H1 (cell line): ENCODE results near the gene ZNF320. TPM values are rescaled to one million over a fixed set of nuclear protein-coding genes. Genes with fewer than 3 reads are reported as not detected.

Source experiments
- CTCF ChIA-PET: fragments of 300-600 bp; sonication (Branson Sonifier 250); formaldehyde crosslinking; loops from one replicate; lab custom pipeline; 2021; ENCODE audit not compliant: partially characterized antibody; lab: Charles Lee
- POLR2A ChIA-PET: fragments of 300-600 bp; sonication (Branson Sonifier 250); formaldehyde crosslinking; loops from one replicate; lab custom pipeline; 2021; ENCODE audit warnings: inconsistent platforms; ENCODE audit not compliant: partially characterized antibody; lab: Charles Lee
- DNase-seq, 2 experiments: peaks; one replicate each; pipeline versions ENCODE4 v3.0.0 to v3.0.0-alpha.2; 2010 to 2022; ENCODE audit warnings: low spot score in 2 of 2, low read depth in 1 of 2, mixed read lengths in 1 of 2
- FAIRE-seq: peaks from 2 replicates; lab custom pipeline; 2011; peaks lifted over from hg19 to GRCh38; lab: Jason Lieb, UNC
- H2AFZ ChIP-seq: 2 replicates; pipeline ENCODE4 v1.8.1; 2012; ENCODE audit warnings: low read length, inconsistent platforms
- H2AK5ac ChIP-seq: 2 replicates; pipeline ENCODE4 v1.6.1; 2013; ENCODE audit warnings: low read depth, low read length
- H2BK120ac ChIP-seq: replicated peaks from 2 replicates; pipeline ENCODE3; 2013; ENCODE audit warnings: low read depth, low read length, inconsistent platforms
- H2BK12ac ChIP-seq: 2 replicates; pipeline ENCODE4 v1.6.1; 2013; ENCODE audit warnings: low read depth, low read length
- H2BK15ac ChIP-seq: 2 replicates; pipeline ENCODE4 v1.6.1; 2013; ENCODE audit warnings: low read length
- H2BK20ac ChIP-seq: 2 replicates; pipeline ENCODE4 v1.6.1; 2013; ENCODE audit warnings: low read length
- H2BK5ac ChIP-seq: 2 replicates; pipeline ENCODE4 v1.6.1; 2013; ENCODE audit warnings: low read depth, low read length
- H3K14ac ChIP-seq: 2 replicates; pipeline ENCODE4 v1.6.1; 2013; ENCODE audit warnings: inconsistent platforms; ENCODE audit not compliant: insufficient read length
- H3K18ac ChIP-seq: 2 replicates; pipeline ENCODE4 v1.6.1; 2013; ENCODE audit warnings: low read length; ENCODE audit errors: extremely low read depth
- H3K23ac ChIP-seq: 2 replicates; pipeline ENCODE4 v1.6.1; 2013; ENCODE audit warnings: inconsistent platforms; ENCODE audit not compliant: insufficient read length
- H3K23me2 ChIP-seq: 2 replicates; pipeline ENCODE4 v1.6.1; 2013; ENCODE audit warnings: low read depth, low read length
- H3K27ac ChIP-seq: 2 replicates; pipeline ENCODE4 v1.6.1; 2011; ENCODE audit warnings: low read depth, low read length, inconsistent platforms
- H3K27me3 ChIP-seq, 4 experiments: replicated peaks in 1 of 4; 1 replicate in 1 of 4; 2 replicates in 3 of 4; pipeline versions ENCODE4 v1.6.1 to v1.8.1; 2011 to 2013; ENCODE audit warnings: low read length in 3 of 4, mild to moderate bottlenecking in 3 of 4, inconsistent platforms in 2 of 4, mixed read lengths in 2 of 4, moderate library complexity in 1 of 4; ENCODE audit not compliant: control insufficient read depth in 3 of 4, insufficient read depth in 3 of 4; ENCODE audit errors: extremely low read depth in 1 of 4
- H3K36me3 ChIP-seq, 4 experiments: 2 replicates each; pipeline versions ENCODE4 v1.6.1 to v1.8.1; 2011 to 2013; ENCODE audit warnings: mild to moderate bottlenecking in 4 of 4, low read length in 3 of 4, moderate library complexity in 2 of 4, control low read depth in 1 of 4, inconsistent platforms in 1 of 4; ENCODE audit not compliant: insufficient read depth in 4 of 4, control insufficient read depth in 2 of 4
- H3K4ac ChIP-seq: replicated peaks from 2 replicates; pipeline ENCODE3; 2013; ENCODE audit warnings: low read length, low read depth, mixed read lengths, inconsistent platforms; ENCODE audit not compliant: insufficient read length
- H3K4me1 ChIP-seq, 4 experiments: replicated peaks in 1 of 4; 1 replicate in 1 of 4; 2 replicates in 3 of 4; pipeline versions ENCODE4 v1.6.1 to v1.8.1; 2011 to 2013; ENCODE audit warnings: low read length in 3 of 4, inconsistent platforms in 2 of 4, mixed read lengths in 1 of 4; ENCODE audit not compliant: insufficient read depth in 4 of 4, control insufficient read depth in 3 of 4
- H3K4me2 ChIP-seq, 2 experiments: 2 replicates each; pipeline versions ENCODE4 v1.6.1 to v1.8.1; 2011 to 2013; ENCODE audit warnings: low read depth in 2 of 2, low read length in 2 of 2, control low read depth in 1 of 2, inconsistent platforms in 1 of 2, mild to moderate bottlenecking in 1 of 2; ENCODE audit not compliant: insufficient read depth in 1 of 2
- H3K4me3 ChIP-seq, 4 experiments: fragments of 200-600, 300-600 bp in 1 of 4; sonication (generic), shearing (Covaris generic), sonication (Bioruptor Twin) in 1 of 4; 2 replicates each; pipeline versions ENCODE4 v1.5.1 to v1.8.1; 2011 to 2016; ENCODE audit warnings: low read length in 4 of 4, low read depth in 3 of 4, control low read depth in 2 of 4, inconsistent platforms in 2 of 4, mild to moderate bottlenecking in 2 of 4, mixed read lengths in 1 of 4, moderate library complexity in 1 of 4; ENCODE audit not compliant: insufficient read depth in 2 of 4; ENCODE audit errors: extremely low read depth in 1 of 4
- H3K56ac ChIP-seq: replicated peaks from 2 replicates; pipeline ENCODE3; 2013; ENCODE audit warnings: low read depth, mild to moderate bottlenecking, mixed read lengths, low read length, inconsistent platforms; ENCODE audit not compliant: insufficient read length
- H3K79me1 ChIP-seq: 2 replicates; pipeline ENCODE4 v1.6.1; 2013; ENCODE audit warnings: low read depth, low read length, control low read depth
- H3K79me2 ChIP-seq, 2 experiments: 2 replicates each; pipeline versions ENCODE4 v1.6.1 to v1.8.1; 2012 to 2013; ENCODE audit warnings: low read length in 2 of 2, mild to moderate bottlenecking in 2 of 2, inconsistent platforms in 1 of 2; ENCODE audit not compliant: insufficient read depth in 2 of 2, control insufficient read depth in 1 of 2
- H3K9ac ChIP-seq, 4 experiments: replicated peaks in 1 of 4; 1 replicate in 1 of 4; 2 replicates in 3 of 4; pipeline versions ENCODE4 v1.6.1 to v1.8.1; 2011 to 2013; ENCODE audit warnings: low read depth in 3 of 4, low read length in 3 of 4, control low read depth in 2 of 4, mild to moderate bottlenecking in 2 of 4, moderate library complexity in 2 of 4, inconsistent platforms in 1 of 4; ENCODE audit errors: extremely low read depth in 1 of 4
- H3K9me3 ChIP-seq, 2 experiments: 2 replicates each; pipeline versions ENCODE4 v1.6.1 to v1.8.1; 2012 to 2013; ENCODE audit warnings: mild to moderate bottlenecking in 2 of 2, moderate library complexity in 2 of 2, control low read depth in 1 of 2, inconsistent platforms in 1 of 2, low read depth in 1 of 2, low read length in 1 of 2, mixed read lengths in 1 of 2; ENCODE audit not compliant: insufficient read depth in 2 of 2
- H4K20me1 ChIP-seq, 2 experiments: replicated peaks in 1 of 2; 2 replicates each; pipeline versions ENCODE3 to v1.8.1; 2011 to 2013; ENCODE audit warnings: inconsistent platforms in 2 of 2, low read length in 2 of 2, mild to moderate bottlenecking in 1 of 2; ENCODE audit not compliant: insufficient read depth in 2 of 2, control insufficient read depth in 1 of 2
- H4K5ac ChIP-seq: 2 replicates; pipeline ENCODE4 v1.6.1; 2013; ENCODE audit warnings: low read length, low read depth, mixed read lengths, inconsistent platforms; ENCODE audit not compliant: insufficient read length
- H4K8ac ChIP-seq: 2 replicates; pipeline ENCODE4 v1.8.0; 2013; ENCODE audit warnings: mild to moderate bottlenecking, moderate library complexity, low read length, inconsistent platforms; ENCODE audit not compliant: insufficient read depth; ENCODE audit errors: extremely low read depth
- H4K91ac ChIP-seq: replicated peaks from 2 replicates; pipeline ENCODE3; 2013; ENCODE audit warnings: low read length, mixed read lengths, inconsistent platforms; ENCODE audit not compliant: insufficient read length
- CHD1 ChIP-seq: IDR thresholded peaks from 2 replicates; pipeline ENCODE4 v1.6.1; 2012; ENCODE audit warnings: low read depth, low read length, improper control_type of control experiment
- NRF1 ChIP-seq: IDR thresholded peaks from 2 replicates; pipeline ENCODE4 v1.6.1; 2011; ENCODE audit warnings: mild to moderate bottlenecking, low read depth, low read length, improper control_type of control experiment
- SRF ChIP-seq: IDR thresholded peaks from 2 replicates; pipeline ENCODE4 v1.6.1; 2011; ENCODE audit warnings: mild to moderate bottlenecking, low read depth, low read length, moderate library complexity
- TEAD4 ChIP-seq: IDR thresholded peaks from 2 replicates; pipeline ENCODE4 v1.6.1; 2012; ENCODE audit warnings: low read depth, low read length, inconsistent platforms, mixed read lengths
- WGBS, 2 experiments: shearing (Covaris generic) in 1 of 2; methylation state at CpG; one replicate each; pipeline versions ENCODE4 v1.1.6 to v1.1.7; 2013 to 2015; ENCODE audit warnings: low lambda C conversion rate in 2 of 2, mixed read lengths in 2 of 2, inconsistent platforms in 1 of 2, low coverage in 1 of 2, missing lambda C conversion rate in 1 of 2; ENCODE audit not compliant: insufficient replicate concordance in 2 of 2, insufficient coverage in 1 of 2, insufficient read length in 1 of 2; ENCODE audit errors: extremely low coverage in 1 of 2, missing lambda C conversion rate in 1 of 2; 5-methylcytosine and 5-hydroxymethylcytosine counted together
- polyA plus RNA-seq, 7 experiments: library from polyadenylated mRNA; depleted of rRNA in 3 of 7; stranded (reverse) in 5 of 7; unstranded in 2 of 7; fragments of >200 nt in 5 of 7; fragments of 200-250 nt in 2 of 7; gene quantifications; 1 replicate in 5 of 7; 2 replicates in 1 of 7; 4 replicates in 1 of 7; pipeline versions ENCODE4 v1.2.1 to v1.2.3, GENCODE V29; 2011 to 2013; ENCODE audit warnings: missing spikeins in 2 of 7, mixed read lengths in 2 of 7
- total RNA-seq: library from RNA; stranded (reverse); fragmentation: NEBNext Ultra II Directional; extraction: Animal tissue kit (Norgen Biotek cat#: 25700); gene quantifications from 2 replicates; pipeline ENCODE4 v1.2.1, GENCODE V29; 2021

ZNF320 gene
- total and polyA plus RNA-seq, 2 of the 8 experiments (the other 6 are each of a cell fraction or from before 2014, with no cell fraction given), result 20.6 to 26.8 TPM

- H3K27me3 ChIP-seq, result no peaks in the 10 kb centered on the region
- peaks cover 3 to 8% (median 5%) of the 10 kb centered on the region in 4 experiments; a peak in 6 of 7 replicates for H3K4me1 ChIP-seq
- H2BK20ac ChIP-seq, result no peak overlapping the region
- H3K18ac ChIP-seq, result peak overlapping the region; percentile 43; the same call in 1 of the 2 replicates
- no peak overlapping the region for H2BK5ac ChIP-seq
- no peak overlapping the region for H3K4ac ChIP-seq
- no peak overlapping the region for H3K9ac ChIP-seq
- H4K91ac ChIP-seq, result no peak overlapping the region
- H3K23ac ChIP-seq, result no peak overlapping the region
- peaks cover 8% of the 10 kb centered on the region for H3K79me1 ChIP-seq
- WGBS, 2 experiments, result 64% methylated on average over 15 of the region's 15 CpGs; no CpG with 5 or more reads in 1 of the 2 experiments
- H3K23me2 ChIP-seq, result peaks cover 4% of the 10 kb centered on the region; the same call in 1 of the 2 replicates
- CTCF ChIA-PET, result interaction anchor here (1.3 to 1.4 kb wide), 2 partner anchors 96 to 122 kb away, joined by 3 to 8 read pairs; no protein-coding TSS in a partner anchor
- FAIRE-seq (no peak), DNase-seq (peak in 1 of 2 experiments; percentile 54)
- H4K5ac ChIP-seq, result no peak overlapping the region
- no peak overlapping the region for H3K56ac ChIP-seq
- peaks cover 0 to 8% (median 4%) of the 10 kb centered on the region in 4 experiments; a peak in 5 of 8 replicates for H3K36me3 ChIP-seq
- no peak for TF ChIP-seq CHD1
- no peak for TF ChIP-seq NRF1
- no peak for TF ChIP-seq TEAD4
- no peak for TF ChIP-seq SRF
- H4K20me1 ChIP-seq, result peaks cover 0 to 3% of the 10 kb centered on the region in 2 experiments
- H4K8ac ChIP-seq, result no peak overlapping the region
- H2AK5ac ChIP-seq, result no peak overlapping the region
- H2BK15ac ChIP-seq, result no peak overlapping the region
- H3K9me3 ChIP-seq, result no peaks in the 10 kb centered on the region
- peaks cover 3 to 37% of the 10 kb centered on the region in 2 experiments; a peak in 2 of 4 replicates for H3K79me2 ChIP-seq
- H3K4me3 ChIP-seq, result peak overlapping the region; percentile 12 to 97 (median 88); a peak in 5 of 8 replicates
- H2BK12ac ChIP-seq, result no peak overlapping the region
- H3K27ac ChIP-seq, result no peak overlapping the region
- H2AFZ ChIP-seq, result peak overlapping the region; percentile 45; the same call in 1 of the 2 replicates
- no peak overlapping the region for H3K14ac ChIP-seq
- H2BK120ac ChIP-seq, result no peak overlapping the region
- peak overlapping the region; percentile 63 to 79 for H3K4me2 ChIP-seq
- POLR2A ChIA-PET, result interaction anchor here (0.9 to 2.5 kb wide), 8 partner anchors 13 to 96 kb away, joined by 3 to 9 read pairs (median 4); partner anchors contain the start of gene ZNF816
Observed at GRCh38 chr19:52898101-52898500, 666 bp upstream of the ZNF320 start.
